CD4-positive, CD25-positive, alpha-beta regulatory T cell (primary cell): ENCODE results near the gene PDE7B. TPM values are rescaled to one million over a fixed set of nuclear protein-coding genes. Genes with fewer than 3 reads are reported as not detected.

Experiments used
- ATAC-seq, 2 donors: fragments of 150-1000 bp; cut with Tn5 transposase; one replicate each; pipeline ENCODE4 v1.10.0; 2021; ENCODE audit warnings: low read depth in 2 of 2, moderate number of reproducible peaks in 2 of 2, moderate library complexity in 1 of 2
- DNase-seq, 3 donors: peaks; one replicate each; pipeline versions ENCODE4 v3.0.0 to v3.0.0-alpha.2; 2012 to 2022; ENCODE audit warnings: mixed read lengths in 1 of 3
- H3K27ac ChIP-seq: one replicate; pipeline ENCODE4 v1.7.0; 2013; ENCODE audit warnings: mild to moderate bottlenecking, low read length; ENCODE audit not compliant: insufficient read depth, poor library complexity, severe bottlenecking
- H3K27me3 ChIP-seq: one replicate; pipeline ENCODE4 v1.7.0; 2013; ENCODE audit warnings: low read length; ENCODE audit not compliant: control insufficient read depth, insufficient read depth
- H3K36me3 ChIP-seq: one replicate; pipeline ENCODE4 v1.7.0; 2013; ENCODE audit warnings: mild to moderate bottlenecking, low read length, moderate library complexity; ENCODE audit not compliant: control insufficient read depth, insufficient read depth
- H3K4me1 ChIP-seq: 2 replicates; pipeline ENCODE4 v1.7.0; 2013; ENCODE audit warnings: mild to moderate bottlenecking, low read length; ENCODE audit not compliant: insufficient read depth, control insufficient read depth, poor library complexity, severe bottlenecking
- H3K4me3 ChIP-seq: one replicate; pipeline ENCODE4 v1.7.0; 2013; ENCODE audit warnings: low read depth, mild to moderate bottlenecking, low read length, moderate library complexity
- H3K9me3 ChIP-seq, 2 experiments: 1 replicate in 1 of 2; 2 replicates in 1 of 2; pipeline ENCODE4 v1.7.0; 2013; ENCODE audit warnings: low read length in 2 of 2, mild to moderate bottlenecking in 1 of 2, moderate library complexity in 1 of 2; ENCODE audit not compliant: control insufficient read depth in 2 of 2
- H3K27ac Mint-ChIP-seq, 3 donors: one replicate each; pipeline ENCODE4 v1.8.0; 2020 to 2022; ENCODE audit warnings: mild to moderate bottlenecking in 3 of 3, mixed read lengths in 3 of 3, moderate library complexity in 2 of 3
- H3K27me3 Mint-ChIP-seq: one replicate; pipeline ENCODE4 v1.8.0; 2022; ENCODE audit warnings: mild to moderate bottlenecking, mixed read lengths
- H3K36me3 Mint-ChIP-seq: one replicate; pipeline ENCODE4 v1.8.0; 2020; ENCODE audit warnings: mixed read lengths
- H3K4me1 Mint-ChIP-seq, 4 donors: one replicate each; pipeline ENCODE4 v1.8.0; 2020 to 2022; ENCODE audit warnings: mixed read lengths in 4 of 4, mild to moderate bottlenecking in 1 of 4
- H3K4me3 Mint-ChIP-seq, 4 donors: one replicate each; pipeline ENCODE4 v1.8.0; 2020 to 2022; ENCODE audit warnings: mild to moderate bottlenecking in 4 of 4, mixed read lengths in 4 of 4, moderate library complexity in 3 of 4
- H3K9me3 Mint-ChIP-seq, 7 donors: one replicate each; pipeline ENCODE4 v1.8.0; 2020 to 2022; ENCODE audit warnings: mixed read lengths in 7 of 7, mild to moderate bottlenecking in 3 of 7, moderate library complexity in 2 of 7
- polyA plus RNA-seq, 4 donors: library from polyadenylated mRNA; unstranded; fragments of 300-500 nt; fragmentation: Illumina TruSeq; gene quantifications; one replicate each; pipeline ENCODE4 v1.2.3, GENCODE V29; 2021
- total RNA-seq: library from RNA; stranded (reverse); gene quantifications from one replicate; pipeline ENCODE4 v1.2.3, GENCODE V29; 2022

Gene PDE7B
- total and polyA plus RNA-seq, 5 donors from 2014 or later: 0.03 to 0.25 (median 0.07) TPM; not detected in 1

GRCh38 chr6:135938576-135939207 lies 87.2 kb downstream of the PDE7B start:
- no peaks in the 10 kb centered on the region for H3K27me3 Mint-ChIP-seq
- H3K4me3 ChIP-seq: no peak overlapping the region
- no peak for ATAC-seq
- DNase-seq: no peak
- H3K27me3 ChIP-seq: no peaks in the 10 kb centered on the region
- no peaks in the 10 kb centered on the region for H3K36me3 ChIP-seq
- no peaks in the 10 kb centered on the region for H3K9me3 ChIP-seq
- no peaks in the 10 kb centered on the region for H3K36me3 Mint-ChIP-seq
- H3K4me1 ChIP-seq: no peaks in the 10 kb centered on the region
- H3K9me3 Mint-ChIP-seq: no peaks in the 10 kb centered on the region
- no peak overlapping the region for H3K27ac ChIP-seq
- no peak overlapping the region for H3K4me3 Mint-ChIP-seq
- H3K4me1 Mint-ChIP-seq: no peaks in the 10 kb centered on the region
- no peak overlapping the region for H3K27ac Mint-ChIP-seq

DNA sequence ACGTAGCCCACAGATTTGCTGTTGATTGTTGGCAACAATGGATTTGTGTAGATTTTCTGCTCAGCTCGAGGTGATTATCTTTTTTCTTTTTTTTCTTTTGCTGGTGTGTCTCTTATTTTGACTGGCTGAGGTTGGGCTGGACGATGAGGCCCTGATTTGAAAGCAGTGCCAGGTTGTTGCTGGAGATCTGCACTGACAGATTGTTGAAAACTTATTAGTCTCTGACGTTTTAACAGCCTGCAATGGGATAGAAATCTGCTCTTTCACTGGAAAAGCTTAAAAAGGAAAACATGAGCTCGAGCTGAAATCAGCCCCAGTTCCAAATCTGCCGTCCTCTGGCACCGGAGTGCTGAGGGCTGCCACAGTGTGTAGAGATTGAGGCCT lies 87.7 kb downstream of the PDE7B start:
- Mint-ChIP-seq H3K9me3 (no peaks in the 10 kb centered on the region), H3K4me3 (no peak overlapping the region), H3K27me3 (no peaks in the 10 kb centered on the region), H3K4me1 (no peaks in the 10 kb centered on the region), H3K36me3 (no peaks in the 10 kb centered on the region), H3K27ac (no peak overlapping the region)
- DNase-seq (no peak), ATAC-seq (no peak)
- no peaks in the 10 kb centered on the region for H3K4me1 ChIP-seq
- no peaks in the 10 kb centered on the region for H3K36me3 ChIP-seq
- no peaks in the 10 kb centered on the region for H3K27me3 ChIP-seq
- no peak overlapping the region for H3K27ac ChIP-seq
- H3K4me3 ChIP-seq: no peak overlapping the region
- H3K9me3 ChIP-seq: no peaks in the 10 kb centered on the region

- no peak for ATAC-seq
- Mint-ChIP-seq H3K36me3 (no peaks in the 10 kb centered on the region), H3K9me3 (no peaks in the 10 kb centered on the region), H3K27ac (no peak overlapping the region), H3K4me1 (no peaks in the 10 kb centered on the region), H3K4me3 (no peak overlapping the region), H3K27me3 (no peaks in the 10 kb centered on the region)
- no peaks in the 10 kb centered on the region for H3K36me3 ChIP-seq
- H3K9me3 ChIP-seq: no peaks in the 10 kb centered on the region
- H3K4me3 ChIP-seq: no peak overlapping the region
- no peak overlapping the region for H3K27ac ChIP-seq
- DNase-seq: no peak
- no peaks in the 10 kb centered on the region for H3K4me1 ChIP-seq
- peaks cover 2% of the 10 kb centered on the region for H3K27me3 ChIP-seq
Measured at GRCh38 chr6:135940616-135941167, 89.2 kb downstream of the PDE7B start.

GRCh38 chr6:135941275-135942025 lies 89.9 kb downstream of the PDE7B start:
- no peaks in the 10 kb centered on the region for H3K36me3 ChIP-seq
- H3K9me3 ChIP-seq: no peaks in the 10 kb centered on the region
- Mint-ChIP-seq H3K4me3 (no peak overlapping the region), H3K9me3 (no peaks in the 10 kb centered on the region), H3K27ac (no peak overlapping the region), H3K36me3 (no peaks in the 10 kb centered on the region), H3K4me1 (no peaks in the 10 kb centered on the region), H3K27me3 (no peaks in the 10 kb centered on the region)
- ATAC-seq (no peak), DNase-seq (no peak)
- H3K27me3 ChIP-seq: peaks cover 2% of the 10 kb centered on the region
- no peak overlapping the region for H3K27ac ChIP-seq
- H3K4me1 ChIP-seq: no peaks in the 10 kb centered on the region
- no peak overlapping the region for H3K4me3 ChIP-seq

DNA sequence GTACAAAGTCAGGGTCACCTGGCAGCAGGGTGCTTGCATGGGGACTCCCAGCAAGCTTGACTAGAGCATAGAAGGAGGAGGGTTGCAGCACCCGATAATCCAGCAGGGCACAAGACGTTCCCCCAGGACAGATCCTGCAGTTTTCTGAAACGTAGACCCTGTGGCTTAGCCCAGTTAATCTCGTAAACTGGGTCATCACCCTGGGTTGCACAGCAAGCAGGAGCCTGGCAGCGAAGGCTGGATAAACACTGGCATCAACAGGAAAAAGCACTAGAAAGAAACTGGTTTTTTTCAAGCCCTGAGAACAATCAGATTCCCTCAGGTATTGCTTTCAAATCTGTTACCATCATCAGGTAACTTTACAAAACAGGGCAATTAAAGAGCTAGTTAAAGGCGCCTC lies 92.6 kb downstream of the PDE7B start:
- no peaks in the 10 kb centered on the region for H3K36me3 ChIP-seq
- Mint-ChIP-seq H3K27me3 (no peaks in the 10 kb centered on the region), H3K4me1 (no peaks in the 10 kb centered on the region), H3K4me3 (no peak overlapping the region), H3K36me3 (no peaks in the 10 kb centered on the region), H3K27ac (no peak overlapping the region), H3K9me3 (no peaks in the 10 kb centered on the region)
- ATAC-seq (no peak), DNase-seq (no peak)
- H3K4me1 ChIP-seq: no peaks in the 10 kb centered on the region
- H3K27me3 ChIP-seq: peaks cover 2% of the 10 kb centered on the region
- H3K9me3 ChIP-seq: no peaks in the 10 kb centered on the region
- no peak overlapping the region for H3K27ac ChIP-seq
- H3K4me3 ChIP-seq: no peak overlapping the region

DNA sequence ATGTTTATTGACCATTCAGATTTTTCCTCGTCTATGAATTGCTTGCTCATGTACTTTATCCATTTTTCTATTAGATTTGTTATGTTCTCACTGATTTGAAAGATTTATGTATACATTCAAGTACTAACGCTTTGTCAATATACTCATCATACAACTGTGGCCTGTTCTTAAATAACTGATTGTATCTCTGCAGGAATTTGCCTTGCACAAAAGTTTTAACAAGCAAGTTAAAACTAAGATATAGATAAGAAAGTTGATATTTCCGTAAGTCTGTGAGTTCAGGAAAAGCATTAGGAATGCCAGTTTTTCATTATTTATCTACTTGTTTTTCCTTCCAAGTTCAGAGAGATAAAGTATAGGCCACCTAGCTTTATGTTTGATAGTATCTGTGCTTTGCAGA lies 95.2 kb downstream of the PDE7B start:
- Histone ChIP-seq H3K4me3 (no peak overlapping the region), H3K27me3 (peaks cover 2% of the 10 kb centered on the region), H3K27ac (no peak overlapping the region), H3K4me1 (no peaks in the 10 kb centered on the region), H3K36me3 (no peaks in the 10 kb centered on the region), H3K9me3 (no peaks in the 10 kb centered on the region)
- Mint-ChIP-seq H3K27ac (no peak overlapping the region), H3K27me3 (no peaks in the 10 kb centered on the region), H3K36me3 (no peaks in the 10 kb centered on the region), H3K9me3 (no peaks in the 10 kb centered on the region), H3K4me3 (no peak overlapping the region), H3K4me1 (no peaks in the 10 kb centered on the region)
- no peak for DNase-seq
- no peak for ATAC-seq

- no peak overlapping the region for H3K4me3 ChIP-seq
Measured at GRCh38 chr6:135950669-135951068, 99.2 kb downstream of the PDE7B start.

GRCh38 chr6:135951169-135951568 lies 99.7 kb downstream of the PDE7B start:
- H3K36me3 ChIP-seq: no peaks in the 10 kb centered on the region
- no peak overlapping the region for H3K4me3 ChIP-seq
- H3K9me3 ChIP-seq: no peaks in the 10 kb centered on the region
- Mint-ChIP-seq H3K27ac (no peak overlapping the region), H3K9me3 (no peaks in the 10 kb centered on the region), H3K27me3 (no peaks in the 10 kb centered on the region), H3K4me1 (no peaks in the 10 kb centered on the region), H3K36me3 (no peaks in the 10 kb centered on the region), H3K4me3 (no peak overlapping the region)
- ATAC-seq: no peak
- DNase-seq: no peak
- no peak overlapping the region for H3K27ac ChIP-seq
- no peaks in the 10 kb centered on the region for H3K4me1 ChIP-seq
- H3K27me3 ChIP-seq: no peaks in the 10 kb centered on the region

More at GRCh38 chr6:135950669-135951068, 99.2 kb downstream of the PDE7B start:
- H3K9me3 ChIP-seq: no peaks in the 10 kb centered on the region
- Mint-ChIP-seq H3K4me3 (no peak overlapping the region), H3K27ac (no peak overlapping the region), H3K27me3 (no peaks in the 10 kb centered on the region), H3K4me1 (no peaks in the 10 kb centered on the region), H3K9me3 (no peaks in the 10 kb centered on the region), H3K36me3 (no peaks in the 10 kb centered on the region)
- H3K27ac ChIP-seq: no peak overlapping the region
- ATAC-seq (no peak), DNase-seq (no peak)
- H3K4me1 ChIP-seq: no peaks in the 10 kb centered on the region
- peaks cover under 1% of the 10 kb centered on the region for H3K27me3 ChIP-seq
- no peaks in the 10 kb centered on the region for H3K36me3 ChIP-seq
